HCT116 (cell line): ENCODE data around the gene WLS. TPM values are rescaled to one million over a fixed set of nuclear protein-coding genes. Genes with fewer than 3 reads are reported as not detected.

Source experiments
- ATAC-seq: fragments of 200-7000 bp; cut with Tn5 transposase; 2 replicates; pipeline ENCODE4 v1.9.1; 2020; ENCODE audit warnings: mild to moderate bottlenecking, moderate library complexity
- BruUV-seq: library from RNA; stranded (reverse); fragments of 400-500 nt; replicated peaks from 2 replicates; lab custom pipeline; 2021; lab: Mats Ljungman, UMichigan
- CTCF ChIA-PET: fragments of 300-600 bp; sonication (Branson Sonifier 250); formaldehyde crosslinking; loops from one replicate; lab custom pipeline; 2021; ENCODE audit warnings: antibody characterized with exemption; lab: Charles Lee
- POLR2A ChIA-PET: fragments of 300-600, 350-600 bp; sonication (Branson Sonifier 250); formaldehyde crosslinking; loops from one replicate; lab custom pipeline; 2021; ENCODE audit warnings: antibody characterized with exemption; lab: Charles Lee
- RAD21 ChIA-PET, 2 experiments: fragments of 300-600 bp; sonication (Branson Sonifier 250); formaldehyde crosslinking; loops; one replicate each; lab custom pipeline; 2023; ENCODE audit warnings: low total read pairs in 2 of 2; ENCODE audit not compliant: uncharacterized antibody in 2 of 2, unreplicated experiment in 2 of 2, low non-redundant PET in 1 of 2; lab: Charles Lee
- DNase-seq: peaks from one replicate; pipeline ENCODE4 v3.0.0-alpha.2; 2010; ENCODE audit warnings: low read depth, low spot score
- H2AFZ ChIP-seq: fragments of 200-600 bp; shearing (Covaris generic), sonication (generic); 2 replicates; pipeline ENCODE4 v1.6.1; 2017; ENCODE audit warnings: low read depth, mixed run types, mixed read lengths, antibody characterized with exemption, low read length; ENCODE audit not compliant: poor library complexity, severe bottlenecking
- H3K27ac ChIP-seq: 2 replicates; pipeline ENCODE4 v1.5.1; 2012; ENCODE audit warnings: low read depth, low read length
- H3K27me3 ChIP-seq: fragments of 200-600 bp; sonication (generic); 2 replicates; pipeline ENCODE4 v1.6.1; 2016; ENCODE audit warnings: mixed run types, low read length, mixed read lengths; ENCODE audit not compliant: insufficient read depth
- H3K36me3 ChIP-seq, 2 experiments: fragments of 200-500 bp in 1 of 2; fragments of 200-600 bp in 1 of 2; sonication (Bioruptor generic) in 1 of 2; sonication (generic) in 1 of 2; 2 replicates each; pipeline versions ENCODE4 v1.5.1 to v1.6.1; 2014 to 2016; ENCODE audit warnings: low read length in 2 of 2, inconsistent platforms in 1 of 2, mixed read lengths in 1 of 2, mixed run types in 1 of 2; ENCODE audit not compliant: insufficient read depth in 2 of 2, control insufficient read depth in 1 of 2
- H3K4me1 ChIP-seq, 2 experiments: fragments of 200-600 bp in 1 of 2; sonication (generic) in 1 of 2; 2 replicates each; pipeline versions ENCODE4 v1.5.1 to v1.6.1; 2012 to 2017; ENCODE audit warnings: low read length in 2 of 2, inconsistent platforms in 1 of 2, mild to moderate bottlenecking in 1 of 2, mixed read lengths in 1 of 2, mixed run types in 1 of 2, moderate library complexity in 1 of 2; ENCODE audit not compliant: insufficient read depth in 2 of 2, control insufficient read depth in 1 of 2
- H3K4me2 ChIP-seq: fragments of 200-600 bp; sonication (generic); 2 replicates; pipeline ENCODE4 v1.6.1; 2017; ENCODE audit warnings: mixed run types, low read length, mixed read lengths
- H3K4me3 ChIP-seq, 2 experiments: fragments of 200-600 bp in 1 of 2; sonication (generic) in 1 of 2; replicated peaks in 1 of 2; 2 replicates each; pipeline ENCODE4 v1.5.1; 2011 to 2016; ENCODE audit warnings: low read length in 2 of 2, control low read depth in 1 of 2, low read depth in 1 of 2, mild to moderate bottlenecking in 1 of 2, mixed read lengths in 1 of 2, mixed run types in 1 of 2
- H3K79me2 ChIP-seq: fragments of 200-600 bp; sonication (generic); 2 replicates; pipeline ENCODE4 v1.6.1; 2017; ENCODE audit warnings: mild to moderate bottlenecking, mixed run types, low read length, moderate library complexity, mixed read lengths; ENCODE audit not compliant: insufficient read depth
- H3K9ac ChIP-seq: fragments of 200-600 bp; sonication (generic); 2 replicates; pipeline ENCODE4 v1.6.1; 2016; ENCODE audit warnings: low read length, mixed read lengths
- H3K9me2 ChIP-seq: fragments of 200-600 bp; sonication (generic), shearing (Covaris generic); 2 replicates; pipeline ENCODE4 v1.6.1; 2017; ENCODE audit warnings: mixed run types, mild to moderate bottlenecking, moderate library complexity; ENCODE audit not compliant: insufficient read depth
- H3K9me3 ChIP-seq, 2 experiments: fragments of 200-500 bp in 1 of 2; fragments of 200-600 bp in 1 of 2; sonication (Bioruptor generic) in 1 of 2; sonication (generic) in 1 of 2; 2 replicates each; pipeline ENCODE4 v1.6.1; 2014 to 2017; ENCODE audit warnings: low read length in 2 of 2, mixed read lengths in 2 of 2, inconsistent platforms in 1 of 2, low read depth in 1 of 2, mild to moderate bottlenecking in 1 of 2, mixed run types in 1 of 2, moderate library complexity in 1 of 2; ENCODE audit not compliant: control insufficient read depth in 1 of 2, insufficient read depth in 1 of 2
- H4K20me1 ChIP-seq: fragments of 200-600 bp; sonication (generic), shearing (Covaris generic); 2 replicates; pipeline ENCODE4 v1.6.1; 2017; ENCODE audit warnings: mixed run types, mild to moderate bottlenecking, moderate library complexity; ENCODE audit not compliant: insufficient read depth
- CTCF ChIP-seq, 3 experiments: fragments of 200-600 bp in 1 of 3; sonication (generic) in 1 of 3; IDR thresholded peaks in 2 of 3; conservative IDR thresholded peaks in 1 of 3; 2 replicates each; pipeline ENCODE4 v1.5.1; 2012 to 2017; ENCODE audit warnings: low read depth in 2 of 3, low read length in 2 of 3, antibody characterized with exemption in 1 of 3, borderline replicate concordance in 1 of 3, control low read depth in 1 of 3, mild to moderate bottlenecking in 1 of 3, mixed read lengths in 1 of 3, mixed run types in 1 of 3, moderate library complexity in 1 of 3; ENCODE audit not compliant: insufficient read depth in 1 of 3
- EZH2 ChIP-seq: fragments of 200-600 bp; sonication (generic); IDR thresholded peaks from 2 replicates; pipeline ENCODE4 v1.6.1; 2017; ENCODE audit warnings: antibody characterized with exemption, mixed run types
- FOSL1 ChIP-seq: IDR thresholded peaks from 2 replicates; pipeline ENCODE4 v1.6.1; 2012; ENCODE audit warnings: low read depth
- JUND ChIP-seq: IDR thresholded peaks from 2 replicates; pipeline ENCODE4 v1.6.1; 2012
- POLR2A ChIP-seq: IDR thresholded peaks from 2 replicates; pipeline ENCODE4 v1.7.0; 2011; ENCODE audit warnings: borderline replicate concordance; ENCODE audit not compliant: insufficient read depth, insufficient read length; ENCODE audit errors: extremely low read depth
- POLR2AphosphoS5 ChIP-seq: IDR thresholded peaks from 2 replicates; pipeline ENCODE4 v1.6.1; 2011; ENCODE audit warnings: mild to moderate bottlenecking, low read depth, low read length, moderate library complexity
- RAD21 ChIP-seq: IDR thresholded peaks from 2 replicates; pipeline ENCODE4 v1.6.1; 2012; ENCODE audit warnings: low read depth, mild to moderate bottlenecking
- REST ChIP-seq: IDR thresholded peaks from 2 replicates; pipeline ENCODE4 v1.6.1; 2012; ENCODE audit warnings: low read depth
- SIN3A ChIP-seq: IDR thresholded peaks from 2 replicates; pipeline ENCODE4 v1.6.1; 2012; ENCODE audit warnings: low read depth
- SP1 ChIP-seq: IDR thresholded peaks from 2 replicates; pipeline ENCODE4 v1.6.1; 2012; ENCODE audit warnings: low read depth
- SRF ChIP-seq: IDR thresholded peaks from 2 replicates; pipeline ENCODE4 v1.6.1; 2012; ENCODE audit warnings: low read depth
- TCF7L2 ChIP-seq: IDR thresholded peaks from 2 replicates; pipeline ENCODE4 v1.7.0; 2011; ENCODE audit warnings: borderline replicate concordance, inconsistent platforms; ENCODE audit not compliant: insufficient read depth, insufficient read length; ENCODE audit errors: extremely low read depth
- YY1 ChIP-seq: IDR thresholded peaks from 2 replicates; pipeline ENCODE4 v1.6.1; 2011; ENCODE audit warnings: low read length, low read depth, moderate library complexity, mild to moderate bottlenecking; ENCODE audit not compliant: insufficient replicate concordance; ENCODE audit errors: extremely low read depth
- ZFX ChIP-seq: fragments of 450-650 bp; IDR thresholded peaks from 2 replicates; pipeline ENCODE4 v1.6.1; 2017
- intact Hi-C: fragments of 100-400 bp; cut with micrococcal nuclease; formaldehyde crosslinking; loops from 2 replicates; pipeline ENCODE4 v1.10.0; 2022
- total RNA-seq: library from RNA; stranded (reverse); gene quantifications from one replicate; pipeline ENCODE4 v1.2.1, GENCODE V29; 2021; ENCODE audit not compliant: unreplicated experiment

Gene WLS
- total RNA-seq, 1 experiment from 2014 or later = 38.0 TPM

DNA sequence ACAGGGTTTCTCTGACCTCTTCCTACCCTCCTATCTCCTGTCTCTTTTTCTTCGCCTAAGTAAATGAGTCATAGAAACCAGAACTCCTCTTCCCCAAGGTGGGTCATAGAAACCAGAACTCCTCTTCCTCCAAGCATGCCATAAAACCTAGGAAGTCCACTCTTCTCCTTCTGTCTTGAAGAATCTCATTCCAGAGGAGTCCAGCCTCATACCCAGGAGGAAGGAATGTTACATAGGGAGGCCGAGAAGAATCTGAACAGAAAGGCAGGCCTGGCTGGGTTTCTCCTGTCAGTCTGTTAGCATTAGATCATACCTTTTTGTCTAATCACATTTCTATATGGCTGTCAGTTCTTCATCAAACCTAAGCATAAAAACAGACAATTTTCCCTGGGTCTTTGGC is 47.5 kb upstream of the WLS start (continued):
- TF ChIP-seq SP1 (no peak), SRF (no peak), EZH2 (no peak), SIN3A (no peak), RAD21 (no peak), TCF7L2 (no peak), ZFX (no peak), YY1 (no peak), JUND (no peak)

DNA sequence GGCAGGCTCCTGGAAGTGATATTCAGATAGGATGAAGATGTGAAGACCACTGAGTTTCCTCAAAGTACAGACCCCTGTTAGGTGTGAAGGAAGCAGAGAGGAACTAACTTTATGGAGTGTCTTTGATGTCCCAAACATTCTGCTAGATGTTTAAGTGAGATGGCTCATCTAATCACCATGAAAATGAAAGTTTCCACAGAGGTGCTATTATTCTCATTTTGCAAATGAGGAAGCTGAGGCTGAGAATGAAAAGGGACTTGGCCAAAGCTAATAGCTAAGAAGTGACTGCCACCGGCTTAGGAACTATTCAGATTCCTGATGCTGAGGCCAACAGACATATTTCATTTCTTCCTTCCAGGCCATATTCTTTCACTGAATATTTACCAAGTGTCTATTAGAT is 45.9 kb upstream of the WLS start:
- no TSS peak for BruUV-seq
- ATAC-seq = no peak
- H2AFZ ChIP-seq = no peak overlapping the region
- ChIA-PET POLR2A (no interaction called here), RAD21 (no interaction called here), CTCF (no interaction called here)
- no peaks in the 10 kb centered on the region for H3K27me3 ChIP-seq
- TF ChIP-seq SP1 (no peak), POLR2AphosphoS5 (no peak), EZH2 (no peak), FOSL1 (no peak), POLR2A (no peak), SRF (no peak), REST (no peak), CTCF (IDR thresholded peaks at IDR 0.05 in 2 of 3, conservative IDR thresholded peaks at IDR 0.05 in 1 of 3; ENCODE audit: borderline replicate concordance in 1 of 3, insufficient read depth in 1 of 3, low read depth in 2 of 3, low read length in 2 of 3) (no peak)
- no peaks in the 10 kb centered on the region for H3K79me2 ChIP-seq
- no peak overlapping the region for H3K4me3 ChIP-seq
- no peaks in the 10 kb centered on the region for H4K20me1 ChIP-seq
- H3K9me3 ChIP-seq = no peaks in the 10 kb centered on the region
- H3K36me3 ChIP-seq = no peaks in the 10 kb centered on the region
- intact Hi-C loops = no loop called here
- H3K4me1 ChIP-seq = no peaks in the 10 kb centered on the region
- no peak overlapping the region for H3K9ac ChIP-seq
- H3K4me2 ChIP-seq = no peak overlapping the region
- no peak overlapping the region for H3K27ac ChIP-seq
- DNase-seq = no peak
- H3K9me2 ChIP-seq = no peaks in the 10 kb centered on the region
